NAMALWA (cell line): ENCODE data around the gene ATF2.

Experiments
- DNase-seq: peaks from one replicate; pipeline ENCODE4 v3.0.0-alpha.2; 2015; ENCODE audit warnings: low spot score

ATF2 gene

GRCh38 chr2:175167792-175168563 is at the start of gene ATF2:
Gene ATF2 (minus strand): TSS chr2:175168203. CDS start chr2:175136443, 31,760 bp downstream.
- DNase-seq = peak; percentile 100

- no peak for DNase-seq
Measured at GRCh38 chr2:175207741-175208438, 39.9 kb upstream of the ATF2 start.

GRCh38 chr2:175206866-175207265 is 38.9 kb upstream of the ATF2 start:
- no peak for DNase-seq

GRCh38 chr2:175205523-175205922 is 37.5 kb upstream of the ATF2 start:
- no peak for DNase-seq

GRCh38 chr2:175203621-175204496 is 35.9 kb upstream of the ATF2 start:
- DNase-seq = peak; percentile 80

GRCh38 chr2:175195012-175195411 is 27.0 kb upstream of the ATF2 start:
- no peak for DNase-seq

GRCh38 chr2:175188761-175189160 is 20.8 kb upstream of the ATF2 start:
- DNase-seq = no peak

- DNase-seq = peak; percentile 63
Measured at GRCh38 chr2:175187378-175187777, 19.4 kb upstream of the ATF2 start.

- DNase-seq = no peak
Measured at GRCh38 chr2:175183674-175184073, 15.7 kb upstream of the ATF2 start.

- no peak for DNase-seq
Measured at GRCh38 chr2:175181877-175182308, 13.9 kb upstream of the ATF2 start.

- DNase-seq = peak; percentile 98
Measured at GRCh38 chr2:175181104-175181876, 13.3 kb upstream of the ATF2 start, which contains the start of gene ATP5MC3. Gene ATP5MC3 (minus strand): TSS chr2:175181710. CDS start chr2:175181393, 317 bp downstream.

GRCh38 chr2:175180701-175181103 is 12.7 kb upstream of the ATF2 start:
- peak; percentile 66 for DNase-seq

- no peak for DNase-seq
Measured at GRCh38 chr2:175176624-175177023, 8.6 kb upstream of the ATF2 start.

GRCh38 chr2:175175896-175176295 is 7.9 kb upstream of the ATF2 start:
- no peak for DNase-seq

- no peak for DNase-seq
Measured at GRCh38 chr2:175175320-175175719, 7.3 kb upstream of the ATF2 start.

GRCh38 chr2:175170659-175171304 is 2.8 kb upstream of the ATF2 start:
- DNase-seq = peak; percentile 46

GRCh38 chr2:175169191-175169590 is 1.2 kb upstream of the ATF2 start:
- DNase-seq = peak; percentile 19

GRCh38 chr2:175168564-175168945 is 552 bp upstream of the ATF2 start:
- DNase-seq = no peak

- peak; percentile 40 for DNase-seq
Measured at GRCh38 chr2:175167076-175167791, 769 bp downstream of the ATF2 start.

GRCh38 chr2:175166216-175166824 is 1.7 kb downstream of the ATF2 start:
- peak; percentile 21 for DNase-seq
